HG03097 (cell line): ENCODE measurements around the gene FBXL2.
"Not testable (repeated sequence)": the region's sequence is repeated elsewhere in the genome, so short reads cannot be mapped to it uniquely, and the experiment has no call there.

Source experiments
- ATAC-seq: cut with Tn5 transposase; IDR thresholded peaks from one replicate; pipeline ENCODE4 v1.9.1; 2021; ENCODE audit not compliant: unreplicated experiment, low FRiP score

Gene FBXL2

GRCh38 chr3:33426068-33426467, 148.8 kb downstream of the FBXL2 start:
- no peak for ATAC-seq

- no peak for ATAC-seq
These were observed 149.5 kb downstream of the FBXL2 start for GRCh38 chr3:33426630-33427317.

GRCh38 chr3:33428734-33429133, 151.5 kb downstream of the FBXL2 start:
- no peak for ATAC-seq

- not testable (repeated sequence) for ATAC-seq
These were observed 152.1 kb downstream of the FBXL2 start for GRCh38 chr3:33429306-33429705.

GRCh38 chr3:33430061-33430460, 152.8 kb downstream of the FBXL2 start:
- no peak for ATAC-seq

GRCh38 chr3:33430571-33430970, 153.3 kb downstream of the FBXL2 start:
- no peak for ATAC-seq

- ATAC-seq, result no peak
These were observed 156.6 kb downstream of the FBXL2 start for GRCh38 chr3:33433843-33434242.
